HL-60 (cell line): Measurements from ENCODE around the gene OTUD7B.

ENCODE experiments used
- GABPA ChIP-seq: IDR thresholded peaks from 2 replicates; pipeline ENCODE4 v1.6.1; 2012; ENCODE audit warnings: low read depth
- SPI1 ChIP-seq: IDR thresholded peaks from 2 replicates; pipeline ENCODE4 v1.6.1; 2012; ENCODE audit warnings: low read depth, mild to moderate bottlenecking, borderline replicate concordance
- TF ChIP-seq, protein P1 (sequence below): IDR thresholded peaks from one replicate; pipeline ENCODE4 v1.5.1; 2011; ENCODE audit warnings: low read length, control low read depth, inconsistent platforms; ENCODE audit not compliant: insufficient read depth
- TF ChIP-seq, protein P2 (sequence below): IDR thresholded peaks from 2 replicates; pipeline ENCODE4 v1.6.1; 2012; ENCODE audit warnings: low read depth; ENCODE audit not compliant: insufficient replicate concordance

DNA sequence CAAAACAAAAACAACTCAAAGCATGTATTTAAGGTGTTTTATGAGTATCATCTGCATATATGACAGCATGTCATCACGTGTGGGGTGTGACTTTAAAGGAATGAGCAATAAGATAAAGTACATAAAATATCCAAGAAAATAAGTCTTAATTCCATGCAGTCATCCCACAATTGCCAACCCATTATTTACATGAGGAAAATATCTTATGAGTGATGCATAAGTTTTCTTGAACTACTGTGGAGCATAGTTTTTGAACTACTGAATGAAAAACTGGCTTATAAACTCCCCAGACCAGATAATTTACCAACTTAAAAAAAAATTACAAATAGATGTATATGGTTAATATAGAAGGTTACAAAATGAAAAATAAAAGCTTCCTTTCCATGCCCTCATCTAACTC, 44.1 kb downstream of the OTUD7B start:
- no peak for TF ChIP-seq SPI1
- TF ChIP-seq, protein P1, sequence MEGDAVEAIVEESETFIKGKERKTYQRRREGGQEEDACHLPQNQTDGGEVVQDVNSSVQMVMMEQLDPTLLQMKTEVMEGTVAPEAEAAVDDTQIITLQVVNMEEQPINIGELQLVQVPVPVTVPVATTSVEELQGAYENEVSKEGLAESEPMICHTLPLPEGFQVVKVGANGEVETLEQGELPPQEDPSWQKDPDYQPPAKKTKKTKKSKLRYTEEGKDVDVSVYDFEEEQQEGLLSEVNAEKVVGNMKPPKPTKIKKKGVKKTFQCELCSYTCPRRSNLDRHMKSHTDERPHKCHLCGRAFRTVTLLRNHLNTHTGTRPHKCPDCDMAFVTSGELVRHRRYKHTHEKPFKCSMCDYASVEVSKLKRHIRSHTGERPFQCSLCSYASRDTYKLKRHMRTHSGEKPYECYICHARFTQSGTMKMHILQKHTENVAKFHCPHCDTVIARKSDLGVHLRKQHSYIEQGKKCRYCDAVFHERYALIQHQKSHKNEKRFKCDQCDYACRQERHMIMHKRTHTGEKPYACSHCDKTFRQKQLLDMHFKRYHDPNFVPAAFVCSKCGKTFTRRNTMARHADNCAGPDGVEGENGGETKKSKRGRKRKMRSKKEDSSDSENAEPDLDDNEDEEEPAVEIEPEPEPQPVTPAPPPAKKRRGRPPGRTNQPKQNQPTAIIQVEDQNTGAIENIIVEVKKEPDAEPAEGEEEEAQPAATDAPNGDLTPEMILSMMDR: no peak
- TF ChIP-seq, protein P2, sequence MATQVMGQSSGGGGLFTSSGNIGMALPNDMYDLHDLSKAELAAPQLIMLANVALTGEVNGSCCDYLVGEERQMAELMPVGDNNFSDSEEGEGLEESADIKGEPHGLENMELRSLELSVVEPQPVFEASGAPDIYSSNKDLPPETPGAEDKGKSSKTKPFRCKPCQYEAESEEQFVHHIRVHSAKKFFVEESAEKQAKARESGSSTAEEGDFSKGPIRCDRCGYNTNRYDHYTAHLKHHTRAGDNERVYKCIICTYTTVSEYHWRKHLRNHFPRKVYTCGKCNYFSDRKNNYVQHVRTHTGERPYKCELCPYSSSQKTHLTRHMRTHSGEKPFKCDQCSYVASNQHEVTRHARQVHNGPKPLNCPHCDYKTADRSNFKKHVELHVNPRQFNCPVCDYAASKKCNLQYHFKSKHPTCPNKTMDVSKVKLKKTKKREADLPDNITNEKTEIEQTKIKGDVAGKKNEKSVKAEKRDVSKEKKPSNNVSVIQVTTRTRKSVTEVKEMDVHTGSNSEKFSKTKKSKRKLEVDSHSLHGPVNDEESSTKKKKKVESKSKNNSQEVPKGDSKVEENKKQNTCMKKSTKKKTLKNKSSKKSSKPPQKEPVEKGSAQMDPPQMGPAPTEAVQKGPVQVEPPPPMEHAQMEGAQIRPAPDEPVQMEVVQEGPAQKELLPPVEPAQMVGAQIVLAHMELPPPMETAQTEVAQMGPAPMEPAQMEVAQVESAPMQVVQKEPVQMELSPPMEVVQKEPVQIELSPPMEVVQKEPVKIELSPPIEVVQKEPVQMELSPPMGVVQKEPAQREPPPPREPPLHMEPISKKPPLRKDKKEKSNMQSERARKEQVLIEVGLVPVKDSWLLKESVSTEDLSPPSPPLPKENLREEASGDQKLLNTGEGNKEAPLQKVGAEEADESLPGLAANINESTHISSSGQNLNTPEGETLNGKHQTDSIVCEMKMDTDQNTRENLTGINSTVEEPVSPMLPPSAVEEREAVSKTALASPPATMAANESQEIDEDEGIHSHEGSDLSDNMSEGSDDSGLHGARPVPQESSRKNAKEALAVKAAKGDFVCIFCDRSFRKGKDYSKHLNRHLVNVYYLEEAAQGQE: no peak
- TF ChIP-seq GABPA: no peak
